OCI-LY1 (cell line): Measurements from ENCODE around the gene PICK1.
A peak's percentile ranks its signal among the peaks of the same experiment; 100 is the strongest.

ENCODE experiments used
- H2AFZ ChIP-seq: fragments of 200-600 bp; sonication (generic), shearing (Covaris generic); 2 replicates; pipeline ENCODE4 v1.6.0; 2014; ENCODE audit warnings: antibody characterized with exemption, mild to moderate bottlenecking, low read length
- H3F3A ChIP-seq: fragments of 200-600 bp; sonication (generic), shearing (Covaris generic); 2 replicates; pipeline ENCODE4 v1.6.0; 2014; ENCODE audit warnings: mild to moderate bottlenecking, antibody characterized with exemption, low read length, moderate library complexity; ENCODE audit not compliant: insufficient read depth
- H3K27ac ChIP-seq: fragments of 200-600 bp; sonication (generic); 2 replicates; pipeline ENCODE4 v1.5.1; 2014; ENCODE audit warnings: low read length, mixed run types, mild to moderate bottlenecking, low read depth; ENCODE audit not compliant: poor library complexity, severe bottlenecking
- H3K27me3 ChIP-seq: fragments of 200-600 bp; sonication (generic); 2 replicates; pipeline ENCODE4 v1.6.0; 2014; ENCODE audit warnings: antibody characterized with exemption, mild to moderate bottlenecking, low read length, moderate library complexity; ENCODE audit not compliant: insufficient read depth
- H3K36me3 ChIP-seq: fragments of 200-600 bp; sonication (generic); 2 replicates; pipeline ENCODE4 v1.6.1; 2014; ENCODE audit warnings: mild to moderate bottlenecking, antibody characterized with exemption, low read length, moderate library complexity, mixed read lengths; ENCODE audit not compliant: insufficient read depth
- H3K4me1 ChIP-seq: fragments of 200-600 bp; sonication (generic); 2 replicates; pipeline ENCODE4 v1.5.1; 2014; ENCODE audit warnings: mild to moderate bottlenecking, low read length, moderate library complexity; ENCODE audit not compliant: insufficient read depth, severe bottlenecking
- H3K4me2 ChIP-seq: fragments of 200-600 bp; sonication (generic), shearing (Covaris generic); 2 replicates; pipeline ENCODE4 v1.6.1; 2014; ENCODE audit warnings: low read length
- H3K4me3 ChIP-seq: fragments of 200-600 bp; sonication (generic); 2 replicates; pipeline ENCODE4 v1.5.1; 2014; ENCODE audit warnings: low read length, low read depth, mild to moderate bottlenecking, mixed read lengths; ENCODE audit not compliant: poor library complexity, severe bottlenecking
- H3K79me2 ChIP-seq: fragments of 200-600 bp; shearing (Covaris generic); 2 replicates; pipeline ENCODE4 v1.6.1; 2016; ENCODE audit warnings: mixed run types, low read length, mixed read lengths; ENCODE audit not compliant: insufficient read depth
- H3K9ac ChIP-seq: fragments of 200-600 bp; sonication (generic), shearing (Covaris generic); 2 replicates; pipeline ENCODE4 v1.6.1; 2014; ENCODE audit warnings: mild to moderate bottlenecking, low read length, mixed read lengths
- H3K9me2 ChIP-seq: fragments of 200-600 bp; sonication (generic), shearing (Covaris generic); 2 replicates; pipeline ENCODE4 v1.6.1; 2014; ENCODE audit warnings: low read depth, mild to moderate bottlenecking, low read length, mixed read lengths
- H3K9me3 ChIP-seq: fragments of 200-600 bp; shearing (Covaris generic); 2 replicates; pipeline ENCODE4 v1.6.1; 2014; ENCODE audit warnings: low read length, mixed read lengths
- H4K20me1 ChIP-seq: fragments of 200-600 bp; sonication (generic), shearing (Covaris generic); 2 replicates; pipeline ENCODE4 v1.6.0; 2016; ENCODE audit warnings: mild to moderate bottlenecking, low read length; ENCODE audit not compliant: insufficient read depth
- EZH2 ChIP-seq: fragments of 200-600 bp; sonication (generic), shearing (Covaris generic); IDR thresholded peaks from 2 replicates; pipeline ENCODE4 v1.8.0; 2017; ENCODE audit warnings: borderline replicate concordance, mixed run types, mild to moderate bottlenecking, antibody characterized with exemption, low read length, moderate library complexity, mixed read lengths
- TF ChIP-seq, protein P1 (sequence below): fragments of 200-600 bp; sonication (generic), shearing (Covaris generic); IDR thresholded peaks from 2 replicates; pipeline ENCODE4 v1.5.1; 2017; ENCODE audit warnings: mild to moderate bottlenecking, antibody characterized with exemption, low read length, moderate library complexity, mixed read lengths

Gene PICK1

GRCh38 chr22:38103641-38104040 is 46.4 kb downstream of the PICK1 start:
- Histone ChIP-seq H3K27ac (no peak overlapping the region), H3K27me3 (no peaks in the 10 kb centered on the region), H3K4me2 (no peak overlapping the region), H2AFZ (no peak overlapping the region), H3K9me2 (no peaks in the 10 kb centered on the region), H3K36me3 (no peaks in the 10 kb centered on the region), H3F3A (no peaks in the 10 kb centered on the region), H3K4me1 (no peaks in the 10 kb centered on the region), H3K4me3 (no peak overlapping the region), H3K9ac (no peak overlapping the region), H3K9me3 (no peaks in the 10 kb centered on the region), H3K79me2 (no peaks in the 10 kb centered on the region), H4K20me1 (no peaks in the 10 kb centered on the region)
- no peak for TF ChIP-seq EZH2
- TF ChIP-seq, protein P1, sequence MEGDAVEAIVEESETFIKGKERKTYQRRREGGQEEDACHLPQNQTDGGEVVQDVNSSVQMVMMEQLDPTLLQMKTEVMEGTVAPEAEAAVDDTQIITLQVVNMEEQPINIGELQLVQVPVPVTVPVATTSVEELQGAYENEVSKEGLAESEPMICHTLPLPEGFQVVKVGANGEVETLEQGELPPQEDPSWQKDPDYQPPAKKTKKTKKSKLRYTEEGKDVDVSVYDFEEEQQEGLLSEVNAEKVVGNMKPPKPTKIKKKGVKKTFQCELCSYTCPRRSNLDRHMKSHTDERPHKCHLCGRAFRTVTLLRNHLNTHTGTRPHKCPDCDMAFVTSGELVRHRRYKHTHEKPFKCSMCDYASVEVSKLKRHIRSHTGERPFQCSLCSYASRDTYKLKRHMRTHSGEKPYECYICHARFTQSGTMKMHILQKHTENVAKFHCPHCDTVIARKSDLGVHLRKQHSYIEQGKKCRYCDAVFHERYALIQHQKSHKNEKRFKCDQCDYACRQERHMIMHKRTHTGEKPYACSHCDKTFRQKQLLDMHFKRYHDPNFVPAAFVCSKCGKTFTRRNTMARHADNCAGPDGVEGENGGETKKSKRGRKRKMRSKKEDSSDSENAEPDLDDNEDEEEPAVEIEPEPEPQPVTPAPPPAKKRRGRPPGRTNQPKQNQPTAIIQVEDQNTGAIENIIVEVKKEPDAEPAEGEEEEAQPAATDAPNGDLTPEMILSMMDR, result no peak

- H3K27me3 ChIP-seq, result no peaks in the 10 kb centered on the region
- H2AFZ ChIP-seq, result no peak overlapping the region
- H3K27ac ChIP-seq, result no peak overlapping the region
- H3K9me3 ChIP-seq, result no peaks in the 10 kb centered on the region
- no peaks in the 10 kb centered on the region for H3F3A ChIP-seq
- H3K36me3 ChIP-seq, result no peaks in the 10 kb centered on the region
- no peaks in the 10 kb centered on the region for H4K20me1 ChIP-seq
- H3K4me3 ChIP-seq, result no peak overlapping the region
- TF ChIP-seq EZH2, result no peak
- TF ChIP-seq, protein P1, result peak; percentile 43
- no peaks in the 10 kb centered on the region for H3K79me2 ChIP-seq
- H3K4me2 ChIP-seq, result no peak overlapping the region
- no peaks in the 10 kb centered on the region for H3K9me2 ChIP-seq
- H3K9ac ChIP-seq, result no peak overlapping the region
- H3K4me1 ChIP-seq, result no peaks in the 10 kb centered on the region
Observed at GRCh38 chr22:38104084-38104483, 46.9 kb downstream of the PICK1 start.

GRCh38 chr22:38106814-38107578 is 49.8 kb downstream of the PICK1 start:
- H3K4me3 ChIP-seq, result no peak overlapping the region
- H3K79me2 ChIP-seq, result no peaks in the 10 kb centered on the region
- H3K36me3 ChIP-seq, result no peaks in the 10 kb centered on the region
- no peaks in the 10 kb centered on the region for H3K9me2 ChIP-seq
- H2AFZ ChIP-seq, result no peak overlapping the region
- H3F3A ChIP-seq, result no peaks in the 10 kb centered on the region
- H3K4me1 ChIP-seq, result no peaks in the 10 kb centered on the region
- no peaks in the 10 kb centered on the region for H4K20me1 ChIP-seq
- no peak overlapping the region for H3K4me2 ChIP-seq
- no peaks in the 10 kb centered on the region for H3K9me3 ChIP-seq
- H3K27me3 ChIP-seq, result no peaks in the 10 kb centered on the region
- H3K27ac ChIP-seq, result no peak overlapping the region
- no peak overlapping the region for H3K9ac ChIP-seq
- TF ChIP-seq, protein P1, result no peak
- TF ChIP-seq EZH2, result no peak
